Transverse colon (tissue), 4 donors: ENCODE measurements around the gene SEC31A. TPM values are rescaled to one million over a fixed set of nuclear protein-coding genes. Genes with fewer than 3 reads are reported as not detected.
"Not testable (repeated sequence)": the region's sequence is repeated elsewhere in the genome, so short reads cannot be mapped to it uniquely, and the experiment has no call there.

Experiments used
- DNase-seq: peaks from one replicate; pipeline ENCODE4 v3.0.0-alpha.2; 2019
- H3K27ac ChIP-seq, 4 donors: fragments of 200-600 bp; sonication (generic); 2 replicates each; pipeline ENCODE4 v1.5.1; 2016 to 2018; ENCODE audit warnings: inconsistent platforms in 4 of 4
- H3K27me3 ChIP-seq: fragments of 200-600 bp; sonication (generic); 2 replicates; pipeline ENCODE4 v1.5.1; 2017; ENCODE audit warnings: inconsistent platforms
- H3K36me3 ChIP-seq, 4 donors: fragments of 200-600 bp; sonication (generic); 2 replicates each; pipeline ENCODE4 v1.5.1; 2017 to 2019; ENCODE audit warnings: inconsistent platforms in 4 of 4
- H3K4me1 ChIP-seq, 4 donors: fragments of 200-600 bp; sonication (generic); 2 replicates each; pipeline ENCODE4 v1.5.1; 2017 to 2020; ENCODE audit warnings: inconsistent platforms in 4 of 4
- H3K4me3 ChIP-seq, 4 donors: fragments of 200-600 bp; sonication (generic); 1 replicate in 1 of 4; 2 replicates in 3 of 4; pipeline versions ENCODE4 v1.5.1 to v1.6.1; 2017 to 2019; ENCODE audit warnings: inconsistent platforms in 4 of 4
- H3K9me3 ChIP-seq, 2 donors: fragments of 200-600 bp; sonication (generic); 2 replicates each; pipeline ENCODE4 v1.5.1; 2017 to 2019; ENCODE audit warnings: inconsistent platforms in 2 of 2
- CTCF ChIP-seq, 5 experiments: fragments of 200-600 bp in 3 of 5; fragments of 450-650 bp in 2 of 5; sonication (generic) in 3 of 5; IDR thresholded peaks; 1 replicate in 2 of 5; 2 replicates in 3 of 5; pipeline ENCODE4 v1.5.1; 2016 to 2017; ENCODE audit warnings: antibody characterized with exemption in 5 of 5, inconsistent platforms in 3 of 5, mild to moderate bottlenecking in 2 of 5, moderate library complexity in 1 of 5
- EP300 ChIP-seq: sonication (generic); formaldehyde crosslinking; IDR thresholded peaks from one replicate; pipeline ENCODE4 v1.6.1; 2017; ENCODE audit warnings: antibody characterized with exemption, low read depth
- POLR2A ChIP-seq: fragments of 450-650 bp; IDR thresholded peaks from one replicate; pipeline ENCODE4 v1.6.1; 2016; ENCODE audit warnings: antibody characterized with exemption, mild to moderate bottlenecking, moderate library complexity
- POLR2AphosphoS5 ChIP-seq, 3 donors: sonication (generic); formaldehyde crosslinking; IDR thresholded peaks; one replicate each; pipeline ENCODE4 v1.6.1; 2016; ENCODE audit warnings: antibody characterized with exemption in 3 of 3
- WGBS, 2 donors: methylation state at CpG; one replicate each; pipeline ENCODE4 v1.1.5; 2018; ENCODE audit warnings: low coverage in 1 of 2; 5-methylcytosine and 5-hydroxymethylcytosine counted together
- in situ Hi-C, 4 donors: fragments of 200-750 bp; cut with MboI; loops; one replicate each; pipeline versions ENCODE4 v1.15.0 to v1.15.1; 2017; ENCODE audit warnings: low sequenced_read_pairs in 3 of 4, low pct_ligation_motif_present in 1 of 4, low pct_unique_long_range_greater_than_20kb in 1 of 4
- intact Hi-C: fragments of 100-400 bp; cut with DNase I; formaldehyde crosslinking; loops from one replicate; pipeline ENCODE4 v1.15.1; 2023; ENCODE audit warnings: low total_unique reads
- total RNA-seq, 4 donors: library from RNA; depleted of rRNA; stranded (reverse); fragments of >200 nt; gene quantifications; one replicate each; pipeline ENCODE4 v1.1.0, GENCODE V29; 2016

SEC31A gene
- total RNA-seq, 4 donors from 2014 or later: 144 to 214 (median 163) TPM

GRCh38 chr4:82861529-82861928 is 29.4 kb downstream of the SEC31A start:
- no peak for DNase-seq
- in situ Hi-C loops: loop anchor here in 2 of 4 donors (25.0 kb wide), 1 partner anchor 601 kb away; the partner anchor contains the start of genes HELQ (in 2 of the 2) and MRPS18C (in 2 of the 2)
- Histone ChIP-seq H3K4me3 (no peak overlapping the region), H3K9me3 (no peaks in the 10 kb centered on the region), H3K27ac (no peak overlapping the region), H3K36me3 (peaks cover 0 to 59% (median 27%) of the 10 kb centered on the region in 4 donors), H3K4me1 (peaks cover 0 to 18% (median 0%) of the 10 kb centered on the region in 4 donors), H3K27me3 (no peaks in the 10 kb centered on the region)
- intact Hi-C loops: no loop called here
- no peak for TF ChIP-seq CTCF (IDR thresholded peaks at IDR 0.05)

- WGBS, 2 donors: 95 to 96% methylated on average over 2 of the region's 2 CpGs
- H3K4me3 ChIP-seq, intact Hi-C loops, H3K27me3 ChIP-seq, H3K27ac ChIP-seq, H3K4me1 ChIP-seq, DNase-seq, H3K9me3 ChIP-seq: not testable (repeated sequence)
- in situ Hi-C loops: loop anchor here in 2 of 4 donors (25.0 kb wide), 1 partner anchor 602 kb away; the partner anchor contains the start of genes HELQ (in 2 of the 2) and MRPS18C (in 2 of the 2)
- peaks cover 0 to 61% (median 28%) of the 10 kb centered on the region in 4 donors for H3K36me3 ChIP-seq
These were observed 30.5 kb downstream of the SEC31A start for GRCh38 chr4:82860487-82860886.

- Histone ChIP-seq H3K4me3 (no peak overlapping the region), H3K27me3 (no peaks in the 10 kb centered on the region), H3K9me3 (no peaks in the 10 kb centered on the region), H3K36me3 (peaks cover 0 to 90% (median 32%) of the 10 kb centered on the region in 4 donors), H3K27ac (no peak overlapping the region), H3K4me1 (no peaks in the 10 kb centered on the region)
- intact Hi-C loops: no loop called here
- TF ChIP-seq CTCF (IDR thresholded peaks at IDR 0.05): no peak
- TF ChIP-seq EP300: no peak
- TF ChIP-seq POLR2AphosphoS5 (IDR thresholded peaks at IDR 0.05): no peak
- no peak for TF ChIP-seq POLR2A
- in situ Hi-C loops: loop anchor here in 2 of 4 donors (25.0 kb wide), 1 partner anchor 609 kb away; the partner anchor contains the start of genes HELQ (in 2 of the 2) and MRPS18C (in 2 of the 2)
- 72% methylated on average over 5 of the region's 5 CpGs; no CpG with 5 or more reads in 1 of the 2 donors for WGBS, 2 donors
- DNase-seq: no peak
These were observed 38.1 kb downstream of the SEC31A start for GRCh38 chr4:82852751-82853285.

- Histone ChIP-seq H3K4me3 (no peak overlapping the region), H3K27me3 (no peaks in the 10 kb centered on the region), H3K9me3 (no peaks in the 10 kb centered on the region), H3K4me1 (no peaks in the 10 kb centered on the region), H3K27ac (no peak overlapping the region), H3K36me3 (peaks cover 0 to 90% (median 32%) of the 10 kb centered on the region in 4 donors)
- in situ Hi-C loops: loop anchor here in 2 of 4 donors (25.0 kb wide), 1 partner anchor 610 kb away; the partner anchor contains the start of genes HELQ (in 2 of the 2) and MRPS18C (in 2 of the 2)
- TF ChIP-seq POLR2A (no peak), CTCF (IDR thresholded peaks at IDR 0.05) (peak in 4 of 5 experiments; percentile 28 to 42 (median 38)), EP300 (no peak), POLR2AphosphoS5 (IDR thresholded peaks at IDR 0.05) (no peak)
- intact Hi-C loops: no loop called here
- 80% methylated on average over 1 of the region's 1 CpG for WGBS, 2 donors
- DNase-seq: no peak
These were observed 38.8 kb downstream of the SEC31A start for GRCh38 chr4:82851885-82852750.
